Lower leg skin (tissue), 4 donors: Measurements from ENCODE around the gene RPL22. TPM values are rescaled to one million over a fixed set of nuclear protein-coding genes. Genes with fewer than 3 reads are reported as not detected.
A peak's percentile ranks its signal among the peaks of the same experiment; 100 is the strongest.

ENCODE experiments used
- DNase-seq, 2 donors: peaks; one replicate each; pipeline ENCODE4 v3.0.0-alpha.2; 2019; ENCODE audit warnings: low spot score in 2 of 2
- H3K4me3 ChIP-seq: fragments of 200-600 bp; sonication (generic); 2 replicates; pipeline ENCODE4 v1.5.1; 2017; ENCODE audit warnings: mild to moderate bottlenecking, low read depth; ENCODE audit not compliant: poor library complexity, severe bottlenecking
- POLR2A ChIP-seq, 2 donors: fragments of 450-650 bp; IDR thresholded peaks; one replicate each; pipeline ENCODE4 v1.6.1; 2016 to 2017; ENCODE audit warnings: antibody characterized with exemption in 2 of 2, mild to moderate bottlenecking in 1 of 2, moderate library complexity in 1 of 2
- WGBS, 2 donors: methylation state at CpG; one replicate each; pipeline ENCODE4 v1.1.5; 2018; 5-methylcytosine and 5-hydroxymethylcytosine counted together
- intact Hi-C: fragments of 100-400 bp; cut with DNase I; formaldehyde crosslinking; loops from one replicate; pipeline ENCODE4 v1.15.0; 2023; ENCODE audit warnings: low total_unique reads
- total RNA-seq, 4 donors: library from RNA; depleted of rRNA; stranded (reverse); fragments of >200 nt; gene quantifications; one replicate each; pipeline ENCODE4 v1.1.0, GENCODE V29; 2016
- TF ChIP-seq, protein P1 (sequence below), 3 donors: fragments of 450-650 bp; IDR thresholded peaks; one replicate each; pipeline ENCODE4 v1.5.1; 2016; ENCODE audit warnings: antibody characterized with exemption in 3 of 3, mild to moderate bottlenecking in 3 of 3, moderate library complexity in 2 of 3

The RPL22 gene
- total RNA-seq, 4 donors from 2014 or later: 122 to 216 (median 179) TPM

DNA sequence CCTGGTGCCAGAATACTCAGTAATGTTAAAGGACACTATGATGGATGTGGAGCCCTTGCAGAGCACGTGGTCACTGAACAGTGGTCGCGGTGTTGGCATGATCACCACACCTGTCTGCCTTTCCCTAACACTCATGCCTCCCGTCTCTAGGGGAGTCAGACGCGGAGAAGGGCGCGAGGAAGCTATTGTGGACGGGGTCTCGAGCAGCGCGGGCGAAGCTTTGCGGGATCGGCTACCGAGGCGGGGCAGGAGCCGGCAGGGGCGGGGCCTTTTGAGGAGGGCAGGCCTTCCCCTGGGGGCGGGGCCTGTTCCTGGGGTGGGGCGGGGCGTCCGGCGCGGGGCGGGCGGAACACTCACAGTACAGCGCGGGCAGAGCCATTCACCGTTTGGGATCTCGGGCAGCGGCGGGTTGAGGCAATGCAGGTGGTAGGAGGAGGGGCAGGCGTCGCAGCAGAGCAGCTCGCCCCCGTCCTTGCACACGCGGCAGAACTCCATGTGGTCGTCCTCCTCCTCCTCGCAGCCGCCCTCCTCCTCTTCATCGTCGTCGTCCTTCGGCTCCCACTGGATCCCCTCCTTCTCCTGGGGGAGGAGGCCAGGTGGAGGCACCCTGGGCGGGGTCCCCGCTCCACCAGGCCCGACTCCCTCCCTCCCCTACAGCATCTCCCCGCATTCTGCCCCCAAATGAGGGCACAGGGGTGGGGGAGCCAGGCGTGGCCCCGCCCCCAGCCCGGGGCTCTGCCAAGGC, 50.7 kb downstream of the RPL22 start:
- TF ChIP-seq, protein P1, sequence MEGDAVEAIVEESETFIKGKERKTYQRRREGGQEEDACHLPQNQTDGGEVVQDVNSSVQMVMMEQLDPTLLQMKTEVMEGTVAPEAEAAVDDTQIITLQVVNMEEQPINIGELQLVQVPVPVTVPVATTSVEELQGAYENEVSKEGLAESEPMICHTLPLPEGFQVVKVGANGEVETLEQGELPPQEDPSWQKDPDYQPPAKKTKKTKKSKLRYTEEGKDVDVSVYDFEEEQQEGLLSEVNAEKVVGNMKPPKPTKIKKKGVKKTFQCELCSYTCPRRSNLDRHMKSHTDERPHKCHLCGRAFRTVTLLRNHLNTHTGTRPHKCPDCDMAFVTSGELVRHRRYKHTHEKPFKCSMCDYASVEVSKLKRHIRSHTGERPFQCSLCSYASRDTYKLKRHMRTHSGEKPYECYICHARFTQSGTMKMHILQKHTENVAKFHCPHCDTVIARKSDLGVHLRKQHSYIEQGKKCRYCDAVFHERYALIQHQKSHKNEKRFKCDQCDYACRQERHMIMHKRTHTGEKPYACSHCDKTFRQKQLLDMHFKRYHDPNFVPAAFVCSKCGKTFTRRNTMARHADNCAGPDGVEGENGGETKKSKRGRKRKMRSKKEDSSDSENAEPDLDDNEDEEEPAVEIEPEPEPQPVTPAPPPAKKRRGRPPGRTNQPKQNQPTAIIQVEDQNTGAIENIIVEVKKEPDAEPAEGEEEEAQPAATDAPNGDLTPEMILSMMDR (IDR thresholded peaks at IDR 0.05): no peak
- no peak for TF ChIP-seq POLR2A (IDR thresholded peaks at IDR 0.05)
- peak in 1 of 2 donors; percentile 16 for DNase-seq
- WGBS, 2 donors: 4 to 7% methylated on average over 36 to 46 of the region's 53 CpGs
- intact Hi-C loops: no loop called here
- no peak overlapping the region for H3K4me3 ChIP-seq

DNA sequence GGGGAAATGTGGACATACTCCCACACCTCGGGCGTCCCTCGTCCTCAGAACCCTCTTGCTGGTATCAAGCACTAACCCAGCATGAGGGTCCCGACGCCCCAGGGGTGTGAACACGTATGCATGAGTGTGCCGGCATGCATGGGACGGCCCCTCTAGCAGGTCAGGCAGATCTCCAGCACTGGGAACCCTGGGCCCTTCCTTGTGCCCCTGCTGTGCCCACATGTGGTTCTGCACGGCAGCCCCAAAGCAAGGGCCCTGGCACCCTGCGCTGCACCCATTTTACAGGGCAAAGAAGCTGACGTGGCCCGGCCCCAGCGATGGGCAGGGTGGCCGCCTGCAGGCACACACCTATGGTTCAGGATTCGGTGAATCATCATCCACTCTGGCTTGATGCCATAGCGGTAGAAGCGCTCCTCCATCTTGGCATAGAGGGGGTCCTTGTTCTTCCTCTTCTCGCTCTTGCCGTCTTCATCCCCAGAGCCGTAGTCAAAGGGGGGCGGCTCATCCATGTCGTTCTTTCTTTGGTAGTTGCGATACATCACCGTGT, 53.5 kb downstream of the RPL22 start:
- no peak for TF ChIP-seq POLR2A (IDR thresholded peaks at IDR 0.05)
- TF ChIP-seq, protein P1 (IDR thresholded peaks at IDR 0.05): no peak
- intact Hi-C loops: no loop called here
- no peak for DNase-seq
- WGBS, 2 donors: 66 to 82% methylated on average over 20 to 24 of the region's 24 CpGs
- no peak overlapping the region for H3K4me3 ChIP-seq

DNA sequence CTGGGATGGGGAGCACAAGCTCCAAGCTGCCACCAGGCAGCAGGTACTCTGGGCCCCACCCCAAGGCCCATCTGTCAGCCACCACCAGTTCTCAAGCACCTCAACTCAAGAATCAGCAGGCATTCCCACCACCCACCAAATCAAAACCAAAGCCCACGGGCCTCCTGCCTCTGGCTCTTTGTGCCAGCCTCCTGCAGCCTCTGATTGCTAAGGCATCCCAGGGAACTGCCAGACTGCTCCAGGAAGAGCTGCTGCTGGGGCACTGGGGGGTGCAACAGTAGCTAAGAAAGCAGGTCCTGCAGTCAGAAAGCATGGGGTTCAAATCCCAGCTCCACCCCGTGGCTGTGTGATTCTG, 54.0 kb downstream of the RPL22 start:
- TF ChIP-seq, protein P1 (IDR thresholded peaks at IDR 0.05): no peak
- TF ChIP-seq POLR2A (IDR thresholded peaks at IDR 0.05): no peak
- no peak overlapping the region for H3K4me3 ChIP-seq
- 73 to 85% methylated on average over 2 of the region's 2 CpGs for WGBS, 2 donors
- intact Hi-C loops: no loop called here
- no peak for DNase-seq

DNA sequence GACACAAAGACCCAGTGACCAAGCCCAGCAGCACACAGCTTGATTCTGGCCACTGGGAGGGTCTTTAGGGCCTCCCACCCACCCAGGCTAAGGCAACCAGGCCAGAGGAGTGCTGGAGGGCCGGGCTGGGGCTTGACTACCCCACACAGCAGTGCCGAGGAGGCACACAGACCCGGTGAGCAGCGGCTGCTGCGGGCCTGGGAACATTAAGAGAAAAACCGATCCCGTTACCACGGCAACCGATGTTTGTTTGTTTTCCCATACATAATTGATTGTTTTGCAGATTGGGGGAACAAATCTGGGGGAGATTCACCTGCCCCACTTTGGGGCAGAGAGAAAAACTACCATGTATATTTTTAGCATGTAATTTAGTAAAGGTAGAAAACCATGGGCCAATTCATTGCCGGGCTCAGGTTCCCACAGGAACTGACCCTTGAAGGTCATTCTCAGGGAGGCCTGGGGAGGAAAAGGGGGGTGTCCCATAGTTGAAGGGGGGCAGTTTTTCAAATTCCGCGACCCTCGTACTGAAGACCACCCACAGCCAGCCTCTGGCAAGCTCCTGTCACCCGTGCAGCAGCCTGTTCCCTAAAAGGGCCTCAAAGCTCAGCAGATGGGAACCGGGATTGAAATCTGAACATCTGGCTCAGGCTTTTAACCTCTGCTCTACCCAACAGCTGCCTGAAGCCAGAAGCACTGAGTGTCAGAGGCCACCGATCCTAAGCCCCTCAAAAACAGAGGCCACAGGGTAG, 54.6 kb downstream of the RPL22 start:
- WGBS, 2 donors: 54 to 62% methylated on average over 15 to 16 of the region's 16 CpGs
- intact Hi-C loops: loop anchor here (1.0 kb wide), 1 partner anchor 27 kb away; no protein-coding TSS in a partner anchor
- DNase-seq: no peak
- no peak overlapping the region for H3K4me3 ChIP-seq
- TF ChIP-seq, protein P1 (IDR thresholded peaks at IDR 0.05): no peak
- TF ChIP-seq POLR2A (IDR thresholded peaks at IDR 0.05): no peak

DNA sequence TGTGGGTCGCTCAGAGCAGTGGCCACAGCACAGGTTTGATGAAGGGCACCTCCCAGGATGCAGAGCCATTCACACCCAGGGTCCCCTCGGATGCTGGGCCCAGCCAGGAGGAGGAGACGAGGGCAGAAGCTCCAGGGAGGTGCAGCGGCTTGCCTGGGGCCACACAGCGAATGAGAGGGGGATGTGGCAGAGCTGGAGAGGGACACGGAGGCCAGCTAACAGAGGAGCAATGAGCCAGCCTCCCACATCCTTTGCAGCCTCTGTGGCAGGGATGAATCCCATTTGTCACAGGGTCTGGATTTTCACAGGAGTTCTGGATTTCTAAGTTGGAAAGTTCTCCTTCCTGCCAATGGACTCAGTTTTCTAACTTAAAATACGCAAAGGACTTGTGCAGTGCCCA, 55.2 kb downstream of the RPL22 start:
- no peak for DNase-seq
- TF ChIP-seq, protein P1 (IDR thresholded peaks at IDR 0.05): no peak
- no peak for TF ChIP-seq POLR2A (IDR thresholded peaks at IDR 0.05)
- intact Hi-C loops: loop anchor here (1.0 kb wide), 1 partner anchor 26 kb away; no protein-coding TSS in a partner anchor
- 82 to 83% methylated on average over 7 of the region's 7 CpGs for WGBS, 2 donors
- no peak overlapping the region for H3K4me3 ChIP-seq
